ENCODE results near the gene TBXAS1. TPM values are rescaled to one million over a fixed set of nuclear protein-coding genes. Genes with fewer than 3 reads are reported as not detected.
"Not testable (repeated sequence)": the region's sequence is repeated elsewhere in the genome, so short reads cannot be mapped to it uniquely, and the experiment has no call there.

Gene TBXAS1
- total RNA-seq, 1 experiment from 2014 or later = 2.3 TPM

DNA sequence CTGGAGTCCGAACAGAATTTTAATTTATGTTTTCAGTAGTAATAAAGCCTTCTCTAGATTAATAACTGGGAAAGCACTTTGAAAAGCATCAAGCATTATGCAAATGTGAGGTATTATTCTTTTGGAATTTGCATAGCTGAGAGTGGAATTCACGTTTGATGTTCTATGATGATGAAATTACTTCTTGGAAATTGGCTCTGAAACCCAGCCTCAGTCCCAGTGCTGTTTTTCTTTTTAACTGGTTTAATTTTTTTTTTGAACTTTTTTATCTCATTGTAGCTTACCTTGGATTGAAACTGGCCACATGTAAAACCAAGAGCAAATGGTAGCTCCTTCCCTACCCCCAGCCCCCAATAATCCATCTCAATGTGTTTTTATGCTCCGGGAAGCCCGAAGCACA, 1.2 kb downstream of the TBXAS1 start (continued):
- TF ChIP-seq, protein P1, sequence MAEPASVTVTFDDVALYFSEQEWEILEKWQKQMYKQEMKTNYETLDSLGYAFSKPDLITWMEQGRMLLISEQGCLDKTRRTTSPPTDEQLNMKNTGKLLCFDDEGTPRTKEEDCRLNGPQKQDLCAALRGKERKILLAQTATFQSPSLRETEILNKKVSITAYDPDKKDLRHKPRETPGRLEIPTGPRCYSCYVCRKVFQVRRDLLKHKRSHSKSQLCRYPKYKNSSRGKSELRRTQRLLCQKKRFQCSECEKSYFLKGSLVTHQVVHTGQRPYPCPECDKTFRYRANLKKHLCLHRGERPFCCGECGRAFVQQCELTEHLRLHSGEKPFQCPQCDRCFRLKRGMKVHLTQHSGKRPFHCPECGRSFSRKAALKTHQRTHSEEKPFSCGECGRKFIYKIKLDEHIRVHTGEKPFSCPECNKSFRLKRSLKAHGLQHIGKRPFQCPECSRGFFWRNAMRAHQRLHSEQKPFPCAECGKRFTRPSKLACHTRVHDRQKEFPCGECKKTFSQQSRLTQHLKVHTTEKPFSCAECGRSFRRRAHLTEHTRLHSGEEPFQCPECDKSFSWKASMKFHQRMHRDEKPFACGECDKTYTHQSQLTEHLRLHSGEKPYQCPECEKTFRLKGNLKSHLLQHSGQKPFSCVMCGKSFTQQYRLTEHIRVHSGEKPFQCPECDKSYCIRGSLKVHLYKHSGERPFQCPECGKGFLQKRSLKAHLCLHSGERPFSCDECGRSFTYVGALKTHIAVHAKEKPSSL (CRISPR knock-in tag; conservative IDR thresholded peaks at IDR 0.05) = no peak

DNA sequence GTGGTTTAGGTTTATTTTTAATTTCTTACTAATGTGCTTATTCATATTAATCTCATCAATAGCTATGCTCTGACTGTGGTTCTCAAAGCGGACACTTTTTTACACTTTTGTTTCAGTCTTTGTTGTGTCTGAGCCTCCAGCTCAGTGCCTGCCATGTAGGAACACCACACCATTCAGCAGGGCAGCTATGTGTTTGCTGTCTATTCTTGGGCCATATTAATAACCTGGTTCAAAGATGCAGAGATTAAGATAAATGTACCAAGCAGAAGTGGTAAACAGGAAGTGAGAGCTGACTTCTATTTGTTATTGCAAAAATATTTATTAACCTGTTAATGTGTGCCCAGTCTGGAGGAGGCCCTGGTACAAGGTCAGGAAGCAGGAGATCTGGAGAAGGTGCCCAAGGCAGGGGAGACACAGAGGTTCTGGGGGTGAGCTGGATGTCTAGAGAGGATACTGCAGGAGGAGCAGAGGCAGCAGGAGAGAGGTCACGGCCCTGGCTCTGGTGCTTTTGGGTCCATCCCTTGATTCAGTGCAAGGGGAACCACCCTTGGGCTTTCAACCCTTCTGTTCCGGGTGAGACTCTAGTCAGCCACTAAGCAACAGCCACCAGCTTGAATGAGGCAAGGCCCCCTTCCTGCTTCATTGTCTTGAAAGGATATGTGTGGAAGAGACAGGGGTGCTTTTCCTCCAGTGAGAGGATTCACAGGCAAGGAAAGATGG, 1.9 kb downstream of the TBXAS1 start:
- DNase-seq (ENCODE audit: low spot score) (no peak), ATAC-seq (no peak)
- H3K27me3 Mint-ChIP-seq (ENCODE audit: low read depth) = no peaks in the 10 kb centered on the region; the same call in 1 of the 2 replicates
- H3K4me3 Mint-ChIP-seq = no peak overlapping the region
- H3K36me3 Mint-ChIP-seq = peaks cover 15% of the 10 kb centered on the region; the same call in 1 of the 2 replicates
- peaks cover 33% of the 10 kb centered on the region for H3K9me3 Mint-ChIP-seq
- ChIA-PET POLR2A (no interaction called here), CTCF (interaction anchor here (1.3 to 1.4 kb wide), 2 partner anchors 210 to 212 kb away, joined by 3 read pairs; no protein-coding TSS in a partner anchor)
- H3K4me1 Mint-ChIP-seq = peaks cover 15% of the 10 kb centered on the region
- TF ChIP-seq, protein P2, sequence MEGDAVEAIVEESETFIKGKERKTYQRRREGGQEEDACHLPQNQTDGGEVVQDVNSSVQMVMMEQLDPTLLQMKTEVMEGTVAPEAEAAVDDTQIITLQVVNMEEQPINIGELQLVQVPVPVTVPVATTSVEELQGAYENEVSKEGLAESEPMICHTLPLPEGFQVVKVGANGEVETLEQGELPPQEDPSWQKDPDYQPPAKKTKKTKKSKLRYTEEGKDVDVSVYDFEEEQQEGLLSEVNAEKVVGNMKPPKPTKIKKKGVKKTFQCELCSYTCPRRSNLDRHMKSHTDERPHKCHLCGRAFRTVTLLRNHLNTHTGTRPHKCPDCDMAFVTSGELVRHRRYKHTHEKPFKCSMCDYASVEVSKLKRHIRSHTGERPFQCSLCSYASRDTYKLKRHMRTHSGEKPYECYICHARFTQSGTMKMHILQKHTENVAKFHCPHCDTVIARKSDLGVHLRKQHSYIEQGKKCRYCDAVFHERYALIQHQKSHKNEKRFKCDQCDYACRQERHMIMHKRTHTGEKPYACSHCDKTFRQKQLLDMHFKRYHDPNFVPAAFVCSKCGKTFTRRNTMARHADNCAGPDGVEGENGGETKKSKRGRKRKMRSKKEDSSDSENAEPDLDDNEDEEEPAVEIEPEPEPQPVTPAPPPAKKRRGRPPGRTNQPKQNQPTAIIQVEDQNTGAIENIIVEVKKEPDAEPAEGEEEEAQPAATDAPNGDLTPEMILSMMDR (IDR thresholded peaks at IDR 0.05) = no peak
- no peak for TF ChIP-seq FOXP1 (CRISPR knock-in tag; IDR thresholded peaks at IDR 0.05; ENCODE audit: borderline replicate concordance)
- TF ChIP-seq ETV6 (CRISPR knock-in tag; IDR thresholded peaks at IDR 0.05) = no peak
- TF ChIP-seq SOX15 (CRISPR knock-in tag; IDR thresholded peaks at IDR 0.05) = no peak
- TF ChIP-seq TEAD1 (CRISPR knock-in tag; IDR thresholded peaks at IDR 0.05) = no peak
- TF ChIP-seq, protein P3, sequence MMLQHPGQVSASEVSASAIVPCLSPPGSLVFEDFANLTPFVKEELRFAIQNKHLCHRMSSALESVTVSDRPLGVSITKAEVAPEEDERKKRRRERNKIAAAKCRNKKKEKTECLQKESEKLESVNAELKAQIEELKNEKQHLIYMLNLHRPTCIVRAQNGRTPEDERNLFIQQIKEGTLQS (CRISPR knock-in tag; conservative IDR thresholded peaks at IDR 0.05) = no peak
- no peak for TF ChIP-seq CBFB (CRISPR knock-in tag; IDR thresholded peaks at IDR 0.05; ENCODE audit: low read depth)
- no peak for TF ChIP-seq ELF4 (CRISPR knock-in tag; IDR thresholded peaks at IDR 0.05; ENCODE audit: low read depth)
- TF ChIP-seq OVOL2 (CRISPR knock-in tag; IDR thresholded peaks at IDR 0.05; ENCODE audit: borderline replicate concordance) = no peak
- H3K27ac Mint-ChIP-seq = no peak overlapping the region

DNA sequence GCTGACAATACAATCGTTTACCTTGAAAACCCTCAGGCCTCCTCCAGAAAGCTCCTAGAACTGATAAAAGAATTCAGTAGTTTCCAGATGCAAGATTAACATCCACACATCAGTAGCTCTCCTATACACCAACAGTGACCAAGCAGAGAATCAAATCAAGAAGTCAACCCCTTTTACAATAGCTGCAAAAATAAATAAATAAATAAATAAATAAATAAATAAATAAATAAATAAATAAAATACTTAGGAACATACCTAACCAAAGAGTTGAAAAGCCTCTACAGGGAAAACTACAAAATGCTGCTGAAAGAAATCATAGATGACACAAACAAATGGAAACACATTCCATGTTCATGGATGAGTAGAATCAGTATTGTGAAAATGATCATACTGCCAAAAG, 6.8 kb downstream of the TBXAS1 start:
- CTCF ChIA-PET; DNase-seq (ENCODE audit: low spot score); H3K27me3 Mint-ChIP-seq (ENCODE audit: low read depth); H3K27ac Mint-ChIP-seq; H3K4me1 Mint-ChIP-seq; H3K4me3 Mint-ChIP-seq; POLR2A ChIA-PET; ATAC-seq: not testable (repeated sequence)
- Mint-ChIP-seq H3K36me3 (peaks cover 15% of the 10 kb centered on the region; the same call in 1 of the 2 replicates), H3K9me3 (peaks cover 50% of the 10 kb centered on the region)

- H3K27ac Mint-ChIP-seq; DNase-seq (ENCODE audit: low spot score); H3K4me3 Mint-ChIP-seq; H3K4me1 Mint-ChIP-seq; ATAC-seq; H3K27me3 Mint-ChIP-seq (ENCODE audit: low read depth); CTCF ChIA-PET; POLR2A ChIA-PET: not testable (repeated sequence)
- H3K9me3 Mint-ChIP-seq = peaks cover 49% of the 10 kb centered on the region
- peaks cover 15% of the 10 kb centered on the region; the same call in 1 of the 2 replicates for H3K36me3 Mint-ChIP-seq
These were observed 8.2 kb downstream of the TBXAS1 start for GRCh38 chr7:139837291-139837690.

GRCh38 chr7:139838276-139838675, 9.2 kb downstream of the TBXAS1 start:
- H3K36me3 Mint-ChIP-seq = peaks cover 13% of the 10 kb centered on the region; the same call in 1 of the 2 replicates
- H3K4me3 Mint-ChIP-seq = no peak overlapping the region
- peaks cover 39% of the 10 kb centered on the region for H3K9me3 Mint-ChIP-seq
- ChIA-PET POLR2A (no interaction called here), CTCF (no interaction called here)
- H3K4me1 Mint-ChIP-seq = no peaks in the 10 kb centered on the region
- H3K27me3 Mint-ChIP-seq (ENCODE audit: low read depth) = no peaks in the 10 kb centered on the region; the same call in 1 of the 2 replicates
- no peak overlapping the region for H3K27ac Mint-ChIP-seq
- no peak for ATAC-seq
- DNase-seq (ENCODE audit: low spot score) = no peak
- TF ChIP-seq EMX1 (CRISPR knock-in tag; IDR thresholded peaks at IDR 0.05) (no peak), SOX15 (CRISPR knock-in tag; IDR thresholded peaks at IDR 0.05) (no peak)
- TF ChIP-seq, protein P4, sequence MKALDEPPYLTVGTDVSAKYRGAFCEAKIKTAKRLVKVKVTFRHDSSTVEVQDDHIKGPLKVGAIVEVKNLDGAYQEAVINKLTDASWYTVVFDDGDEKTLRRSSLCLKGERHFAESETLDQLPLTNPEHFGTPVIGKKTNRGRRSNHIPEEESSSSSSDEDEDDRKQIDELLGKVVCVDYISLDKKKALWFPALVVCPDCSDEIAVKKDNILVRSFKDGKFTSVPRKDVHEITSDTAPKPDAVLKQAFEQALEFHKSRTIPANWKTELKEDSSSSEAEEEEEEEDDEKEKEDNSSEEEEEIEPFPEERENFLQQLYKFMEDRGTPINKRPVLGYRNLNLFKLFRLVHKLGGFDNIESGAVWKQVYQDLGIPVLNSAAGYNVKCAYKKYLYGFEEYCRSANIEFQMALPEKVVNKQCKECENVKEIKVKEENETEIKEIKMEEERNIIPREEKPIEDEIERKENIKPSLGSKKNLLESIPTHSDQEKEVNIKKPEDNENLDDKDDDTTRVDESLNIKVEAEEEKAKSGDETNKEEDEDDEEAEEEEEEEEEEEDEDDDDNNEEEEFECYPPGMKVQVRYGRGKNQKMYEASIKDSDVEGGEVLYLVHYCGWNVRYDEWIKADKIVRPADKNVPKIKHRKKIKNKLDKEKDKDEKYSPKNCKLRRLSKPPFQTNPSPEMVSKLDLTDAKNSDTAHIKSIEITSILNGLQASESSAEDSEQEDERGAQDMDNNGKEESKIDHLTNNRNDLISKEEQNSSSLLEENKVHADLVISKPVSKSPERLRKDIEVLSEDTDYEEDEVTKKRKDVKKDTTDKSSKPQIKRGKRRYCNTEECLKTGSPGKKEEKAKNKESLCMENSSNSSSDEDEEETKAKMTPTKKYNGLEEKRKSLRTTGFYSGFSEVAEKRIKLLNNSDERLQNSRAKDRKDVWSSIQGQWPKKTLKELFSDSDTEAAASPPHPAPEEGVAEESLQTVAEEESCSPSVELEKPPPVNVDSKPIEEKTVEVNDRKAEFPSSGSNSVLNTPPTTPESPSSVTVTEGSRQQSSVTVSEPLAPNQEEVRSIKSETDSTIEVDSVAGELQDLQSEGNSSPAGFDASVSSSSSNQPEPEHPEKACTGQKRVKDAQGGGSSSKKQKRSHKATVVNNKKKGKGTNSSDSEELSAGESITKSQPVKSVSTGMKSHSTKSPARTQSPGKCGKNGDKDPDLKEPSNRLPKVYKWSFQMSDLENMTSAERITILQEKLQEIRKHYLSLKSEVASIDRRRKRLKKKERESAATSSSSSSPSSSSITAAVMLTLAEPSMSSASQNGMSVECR (CRISPR knock-in tag; IDR thresholded peaks at IDR 0.05; ENCODE audit: borderline replicate concordance) = no peak
- TF ChIP-seq, protein P5, sequence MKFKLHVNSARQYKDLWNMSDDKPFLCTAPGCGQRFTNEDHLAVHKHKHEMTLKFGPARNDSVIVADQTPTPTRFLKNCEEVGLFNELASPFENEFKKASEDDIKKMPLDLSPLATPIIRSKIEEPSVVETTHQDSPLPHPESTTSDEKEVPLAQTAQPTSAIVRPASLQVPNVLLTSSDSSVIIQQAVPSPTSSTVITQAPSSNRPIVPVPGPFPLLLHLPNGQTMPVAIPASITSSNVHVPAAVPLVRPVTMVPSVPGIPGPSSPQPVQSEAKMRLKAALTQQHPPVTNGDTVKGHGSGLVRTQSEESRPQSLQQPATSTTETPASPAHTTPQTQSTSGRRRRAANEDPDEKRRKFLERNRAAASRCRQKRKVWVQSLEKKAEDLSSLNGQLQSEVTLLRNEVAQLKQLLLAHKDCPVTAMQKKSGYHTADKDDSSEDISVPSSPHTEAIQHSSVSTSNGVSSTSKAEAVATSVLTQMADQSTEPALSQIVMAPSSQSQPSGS (CRISPR knock-in tag; IDR thresholded peaks at IDR 0.05; ENCODE audit: borderline replicate concordance, low read depth) = no peak

Data from WTC11 (cell line).